Measurements from ENCODE around the gene SRRM2.
A peak's percentile ranks its signal among the peaks of the same experiment; 100 is the strongest.

SRRM2 gene

GRCh38 chr16:2778630-2778958 is 26.2 kb downstream of the SRRM2 start:
- TF ChIP-seq, protein P1, sequence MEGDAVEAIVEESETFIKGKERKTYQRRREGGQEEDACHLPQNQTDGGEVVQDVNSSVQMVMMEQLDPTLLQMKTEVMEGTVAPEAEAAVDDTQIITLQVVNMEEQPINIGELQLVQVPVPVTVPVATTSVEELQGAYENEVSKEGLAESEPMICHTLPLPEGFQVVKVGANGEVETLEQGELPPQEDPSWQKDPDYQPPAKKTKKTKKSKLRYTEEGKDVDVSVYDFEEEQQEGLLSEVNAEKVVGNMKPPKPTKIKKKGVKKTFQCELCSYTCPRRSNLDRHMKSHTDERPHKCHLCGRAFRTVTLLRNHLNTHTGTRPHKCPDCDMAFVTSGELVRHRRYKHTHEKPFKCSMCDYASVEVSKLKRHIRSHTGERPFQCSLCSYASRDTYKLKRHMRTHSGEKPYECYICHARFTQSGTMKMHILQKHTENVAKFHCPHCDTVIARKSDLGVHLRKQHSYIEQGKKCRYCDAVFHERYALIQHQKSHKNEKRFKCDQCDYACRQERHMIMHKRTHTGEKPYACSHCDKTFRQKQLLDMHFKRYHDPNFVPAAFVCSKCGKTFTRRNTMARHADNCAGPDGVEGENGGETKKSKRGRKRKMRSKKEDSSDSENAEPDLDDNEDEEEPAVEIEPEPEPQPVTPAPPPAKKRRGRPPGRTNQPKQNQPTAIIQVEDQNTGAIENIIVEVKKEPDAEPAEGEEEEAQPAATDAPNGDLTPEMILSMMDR (IDR thresholded peaks at IDR 0.05): no peak
- Histone ChIP-seq H3K27ac (peak overlapping the region in 1 of 2 donors; percentile 98), H3K4me3 (peak overlapping the region; percentile 94)
- DNase-seq (ENCODE audit: low spot score): no peak

GRCh38 chr16:2779151-2779920 is 26.9 kb downstream of the SRRM2 start:
- H3K27ac ChIP-seq: no peak overlapping the region
- TF ChIP-seq, protein P1 (IDR thresholded peaks at IDR 0.05): no peak
- peak; percentile 61 for DNase-seq (ENCODE audit: low spot score)
- no peak overlapping the region for H3K4me3 ChIP-seq

GRCh38 chr16:2779978-2780898 is 27.8 kb downstream of the SRRM2 start:
- Histone ChIP-seq H3K4me3 (no peak overlapping the region), H3K27ac (no peak overlapping the region)
- TF ChIP-seq, protein P1 (IDR thresholded peaks at IDR 0.05): no peak
- peak; percentile 62 for DNase-seq (ENCODE audit: low spot score)

DNA sequence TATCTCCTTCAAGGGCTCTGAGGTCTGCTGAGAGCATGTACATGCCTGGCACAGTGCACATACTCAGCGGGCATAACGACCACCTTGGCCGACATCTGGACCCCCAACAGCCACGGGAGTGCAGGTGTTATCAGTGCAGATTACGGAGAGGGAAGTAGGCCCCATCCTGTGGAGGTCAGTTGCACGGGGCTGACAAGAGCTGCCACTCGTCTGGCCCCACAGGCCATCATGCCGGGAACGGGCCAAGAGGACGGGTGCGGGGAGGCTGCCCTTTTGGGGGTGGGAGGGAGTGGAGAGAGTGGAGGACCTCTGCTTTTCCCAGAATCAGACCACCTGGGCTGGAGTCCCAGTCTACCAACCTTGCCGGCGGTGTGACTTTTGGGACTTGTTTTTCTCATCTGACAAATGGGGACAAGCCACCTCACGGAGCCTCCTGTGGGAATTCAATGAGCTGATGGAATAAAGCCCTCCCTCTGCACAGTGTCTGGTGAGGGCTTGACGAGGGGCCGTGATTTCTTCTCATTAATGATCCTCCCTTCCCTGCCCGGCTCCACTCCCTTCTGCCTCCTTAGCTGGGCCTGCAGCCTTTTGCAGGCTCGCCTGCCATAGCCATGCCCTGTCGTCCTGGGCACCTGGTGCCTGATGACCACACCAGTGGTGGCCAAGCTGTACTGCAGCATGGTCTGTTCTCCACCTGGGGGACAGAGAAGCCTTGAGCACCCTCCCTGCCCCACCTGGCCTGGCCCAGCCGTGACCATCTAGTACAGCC is 30.3 kb downstream of the SRRM2 start:
- no peak overlapping the region for H3K27ac ChIP-seq
- H3K4me3 ChIP-seq: no peak overlapping the region
- TF ChIP-seq, protein P1 (IDR thresholded peaks at IDR 0.05): no peak
- DNase-seq (ENCODE audit: low spot score): no peak

DNA sequence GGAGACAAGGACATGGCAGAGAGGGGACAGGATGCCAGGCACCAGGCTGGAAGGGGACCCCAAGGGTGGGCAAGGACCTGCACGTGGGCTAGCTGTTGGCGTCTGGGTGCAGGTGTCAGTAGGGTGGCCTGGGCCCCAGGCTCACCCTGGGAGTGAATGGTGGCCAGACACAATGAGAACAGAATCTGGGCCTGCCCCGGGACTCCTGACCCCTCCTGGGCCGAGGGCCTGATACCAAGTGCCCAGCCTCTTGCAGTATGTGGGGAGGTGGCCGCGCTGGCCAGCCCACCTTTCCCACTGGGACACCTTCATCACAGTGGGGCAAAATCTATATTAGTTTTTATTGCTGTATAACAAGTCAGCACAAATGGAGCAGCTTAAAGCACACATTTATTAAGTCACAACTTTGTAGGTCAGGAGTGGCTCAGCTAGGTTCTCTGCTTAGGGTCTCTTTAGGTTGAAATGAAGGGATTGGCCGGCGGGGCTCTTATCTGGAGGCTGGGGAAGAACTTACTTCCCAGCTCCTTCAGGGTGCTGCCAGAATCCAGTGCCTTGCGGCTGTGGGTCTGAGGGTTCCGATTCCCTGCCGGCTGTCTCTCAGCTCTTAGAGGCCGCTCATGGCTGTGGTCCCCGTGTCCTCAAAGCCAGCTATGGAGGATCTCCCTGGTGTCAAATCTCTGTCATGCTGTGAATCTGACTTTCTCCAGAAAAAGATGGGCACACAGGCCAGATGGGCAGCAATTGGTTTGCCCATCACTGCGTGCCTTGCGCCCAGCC is 31.3 kb downstream of the SRRM2 start:
- Histone ChIP-seq H3K27ac (no peak overlapping the region), H3K4me3 (no peak overlapping the region)
- no peak for DNase-seq (ENCODE audit: low spot score)
- TF ChIP-seq, protein P1 (IDR thresholded peaks at IDR 0.05): no peak

GRCh38 chr16:2784358-2785100 is 32.1 kb downstream of the SRRM2 start:
- Histone ChIP-seq H3K27ac (no peak overlapping the region), H3K4me3 (peak overlapping the region; percentile 66)
- DNase-seq (ENCODE audit: low spot score): peak; percentile 62
- TF ChIP-seq, protein P1 (IDR thresholded peaks at IDR 0.05): no peak
